Suprapubic skin (tissue), 4 donors: Measurements from ENCODE around the gene MRPL4. TPM values are rescaled to one million over a fixed set of nuclear protein-coding genes. Genes with fewer than 3 reads are reported as not detected.

Experiments
- DNase-seq, 2 donors: peaks; one replicate each; pipeline ENCODE4 v3.0.0-alpha.2; 2019; ENCODE audit warnings: low spot score in 2 of 2
- H3K27ac ChIP-seq: fragments of 200-600 bp; sonication (generic); one replicate; pipeline ENCODE4 v1.5.1; 2019
- H3K27me3 ChIP-seq: fragments of 200-600 bp; sonication (generic); one replicate; pipeline ENCODE4 v1.5.1; 2019
- H3K36me3 ChIP-seq: fragments of 200-600 bp; sonication (generic); one replicate; pipeline ENCODE4 v1.5.1; 2019
- H3K4me1 ChIP-seq: fragments of 200-600 bp; sonication (generic); one replicate; pipeline ENCODE4 v1.5.1; 2019
- H3K4me3 ChIP-seq: fragments of 200-600 bp; sonication (generic); one replicate; pipeline ENCODE4 v1.5.1; 2019; ENCODE audit warnings: mild to moderate bottlenecking
- H3K9me3 ChIP-seq: fragments of 200-600 bp; sonication (generic); one replicate; pipeline ENCODE4 v1.5.1; 2019
- EP300 ChIP-seq: sonication (generic); formaldehyde crosslinking; IDR thresholded peaks from one replicate; pipeline ENCODE4 v1.6.1; 2017; ENCODE audit warnings: antibody characterized with exemption
- POLR2A ChIP-seq, 2 donors: fragments of 450-650 bp; IDR thresholded peaks; one replicate each; pipeline ENCODE4 v1.6.1; 2017; ENCODE audit warnings: antibody characterized with exemption in 2 of 2, mild to moderate bottlenecking in 2 of 2, moderate library complexity in 2 of 2
- POLR2AphosphoS5 ChIP-seq, 3 donors: sonication (generic); formaldehyde crosslinking; IDR thresholded peaks; one replicate each; pipeline ENCODE4 v1.6.1; 2017; ENCODE audit warnings: antibody characterized with exemption in 3 of 3
- WGBS: methylation state at CpG from one replicate; pipeline ENCODE4 v1.1.5; 2018; 5-methylcytosine and 5-hydroxymethylcytosine counted together
- total RNA-seq, 4 donors: library from RNA; depleted of rRNA; stranded (reverse); fragments of >200 nt; gene quantifications; one replicate each; pipeline ENCODE4 v1.1.0, GENCODE V29; 2016
- TF ChIP-seq, protein P1 (sequence below), 2 donors: fragments of 200-600 bp in 1 of 2; fragments of 450-650 bp in 1 of 2; sonication (generic) in 1 of 2; IDR thresholded peaks; one replicate each; pipeline ENCODE4 v1.5.1; 2016 to 2019; ENCODE audit warnings: antibody characterized with exemption in 2 of 2, mild to moderate bottlenecking in 1 of 2, moderate library complexity in 1 of 2

The MRPL4 gene
- total RNA-seq: 100 to 1,000 TPM in 1 of 4 donors, 10 to 100 TPM in 3; 53.3 to 108 (median 77.3) TPM

DNA sequence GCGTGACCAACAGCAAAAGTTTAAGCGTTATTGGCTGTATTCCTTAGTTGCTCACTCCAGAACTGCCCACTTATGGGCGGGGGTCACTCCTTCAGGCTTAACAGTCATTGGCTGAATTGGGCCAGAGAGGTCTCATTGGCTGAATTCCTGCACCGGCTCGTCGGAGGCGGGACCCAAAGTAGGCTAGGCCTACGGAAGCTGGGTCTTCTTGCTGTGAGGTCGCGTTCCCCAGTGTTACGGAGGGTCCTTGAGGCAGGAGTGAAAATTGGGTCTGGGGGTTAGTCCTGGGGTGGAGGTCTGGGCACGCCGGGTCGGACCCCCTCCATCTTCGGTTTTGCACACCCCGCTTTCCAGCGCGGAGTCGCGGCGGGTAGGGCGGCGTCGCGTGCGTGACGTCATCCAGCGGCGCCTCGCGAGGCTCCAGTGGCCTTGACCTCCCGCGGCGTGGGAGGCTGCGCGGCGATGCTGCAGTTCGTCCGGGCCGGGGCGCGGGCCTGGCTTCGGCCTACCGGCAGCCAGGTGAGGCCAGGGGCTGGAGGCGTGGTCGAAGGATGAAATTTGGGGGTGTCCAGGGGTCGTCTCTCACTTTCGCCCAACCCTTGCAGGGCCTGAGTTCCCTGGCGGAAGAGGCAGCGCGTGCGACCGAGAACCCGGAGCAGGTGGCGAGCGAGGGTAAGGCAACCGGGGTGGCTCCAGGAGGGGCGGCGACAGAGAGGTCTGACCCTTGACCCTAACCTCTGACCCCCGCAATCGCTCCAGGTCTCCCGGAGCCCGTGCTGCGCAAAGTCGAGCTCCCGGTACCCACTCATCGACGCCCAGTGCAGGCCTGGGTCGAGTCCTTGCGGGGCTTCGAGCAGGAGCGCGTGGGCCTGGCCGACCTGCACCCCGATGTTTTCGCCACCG is at the start of gene MRPL4:
MRPL4 (plus strand) TSS at position 423 of the 903 bp plus-strand sequence; CDS start at position 463, 40 bp downstream.
- TF ChIP-seq POLR2AphosphoS5 (IDR thresholded peaks at IDR 0.05) (peak in 2 of 3 donors; percentile 94 to 98), POLR2A (IDR thresholded peaks at IDR 0.05) (peak in 1 of 2 donors; percentile 36), EP300 (no peak)
- TF ChIP-seq, protein P1, sequence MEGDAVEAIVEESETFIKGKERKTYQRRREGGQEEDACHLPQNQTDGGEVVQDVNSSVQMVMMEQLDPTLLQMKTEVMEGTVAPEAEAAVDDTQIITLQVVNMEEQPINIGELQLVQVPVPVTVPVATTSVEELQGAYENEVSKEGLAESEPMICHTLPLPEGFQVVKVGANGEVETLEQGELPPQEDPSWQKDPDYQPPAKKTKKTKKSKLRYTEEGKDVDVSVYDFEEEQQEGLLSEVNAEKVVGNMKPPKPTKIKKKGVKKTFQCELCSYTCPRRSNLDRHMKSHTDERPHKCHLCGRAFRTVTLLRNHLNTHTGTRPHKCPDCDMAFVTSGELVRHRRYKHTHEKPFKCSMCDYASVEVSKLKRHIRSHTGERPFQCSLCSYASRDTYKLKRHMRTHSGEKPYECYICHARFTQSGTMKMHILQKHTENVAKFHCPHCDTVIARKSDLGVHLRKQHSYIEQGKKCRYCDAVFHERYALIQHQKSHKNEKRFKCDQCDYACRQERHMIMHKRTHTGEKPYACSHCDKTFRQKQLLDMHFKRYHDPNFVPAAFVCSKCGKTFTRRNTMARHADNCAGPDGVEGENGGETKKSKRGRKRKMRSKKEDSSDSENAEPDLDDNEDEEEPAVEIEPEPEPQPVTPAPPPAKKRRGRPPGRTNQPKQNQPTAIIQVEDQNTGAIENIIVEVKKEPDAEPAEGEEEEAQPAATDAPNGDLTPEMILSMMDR (IDR thresholded peaks at IDR 0.05): no peak
- no peaks in the 10 kb centered on the region for H3K9me3 ChIP-seq
- no peaks in the 10 kb centered on the region for H3K27me3 ChIP-seq
- peaks cover 35% of the 10 kb centered on the region for H3K36me3 ChIP-seq
- peak within 1 kb of the TSS; percentile 81 for H3K27ac ChIP-seq
- H3K4me1 ChIP-seq: peaks cover 21% of the 10 kb centered on the region
- H3K4me3 ChIP-seq: peak within 1 kb of the TSS; percentile 59
- 2% methylated on average over 10 of the region's 77 CpGs for WGBS
- peak; percentile 98 for DNase-seq

DNA sequence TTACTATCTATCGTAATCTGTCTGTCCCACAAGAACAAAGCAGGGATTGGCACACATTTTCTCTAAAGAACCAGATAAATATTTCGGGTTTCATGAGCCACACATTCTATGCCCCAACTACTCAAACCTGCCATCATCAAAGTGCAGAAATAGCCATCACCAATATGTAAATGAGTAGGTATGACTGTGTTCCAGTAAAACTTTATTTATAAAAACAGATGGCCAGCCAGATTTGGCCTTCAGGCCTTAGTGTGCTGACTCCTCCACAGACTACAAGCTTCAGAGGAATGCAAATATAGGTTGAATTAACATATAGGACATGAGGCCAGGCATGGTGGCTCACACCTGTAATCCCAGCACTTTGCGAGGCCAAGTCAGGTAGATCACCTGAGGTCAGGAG is 48.3 kb upstream of the MRPL4 start:
- Histone ChIP-seq H3K4me3 (no peak overlapping the region), H3K36me3 (no peaks in the 10 kb centered on the region), H3K27ac (no peak overlapping the region), H3K4me1 (no peaks in the 10 kb centered on the region), H3K9me3 (peaks cover 3% of the 10 kb centered on the region), H3K27me3 (no peaks in the 10 kb centered on the region)
- TF ChIP-seq POLR2AphosphoS5 (IDR thresholded peaks at IDR 0.05): no peak
- TF ChIP-seq, protein P1 (IDR thresholded peaks at IDR 0.05): no peak
- no peak for TF ChIP-seq EP300
- no peak for TF ChIP-seq POLR2A (IDR thresholded peaks at IDR 0.05)
- no peak for DNase-seq
- 94% methylated on average over 3 of the region's 3 CpGs for WGBS

DNA sequence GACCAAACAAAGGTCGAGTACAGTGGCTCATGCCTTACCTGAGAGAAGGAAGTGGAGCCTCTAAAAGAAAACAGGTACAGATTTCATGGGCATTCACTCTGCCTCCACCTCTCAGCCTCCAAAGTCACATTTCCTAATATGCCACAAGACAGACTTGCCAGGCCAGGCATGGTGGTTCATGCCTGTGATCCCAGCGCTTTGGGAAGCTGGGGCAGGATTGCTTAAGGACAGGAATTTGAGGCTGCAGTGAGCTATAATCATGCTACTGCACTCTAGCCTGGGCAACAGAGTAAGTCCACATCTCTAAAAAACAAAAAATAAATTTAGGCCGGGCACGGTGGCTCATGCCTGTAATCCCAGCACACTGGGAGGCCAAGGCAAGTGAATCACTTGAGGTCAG is 46.4 kb upstream of the MRPL4 start:
- DNase-seq: no peak
- Histone ChIP-seq H3K27me3 (no peaks in the 10 kb centered on the region), H3K9me3 (peaks cover 3% of the 10 kb centered on the region), H3K36me3 (no peaks in the 10 kb centered on the region), H3K27ac (no peak overlapping the region), H3K4me3 (no peak overlapping the region), H3K4me1 (no peaks in the 10 kb centered on the region)
- WGBS: 92% methylated on average over 4 of the region's 4 CpGs
- TF ChIP-seq, protein P1 (IDR thresholded peaks at IDR 0.05): no peak
- TF ChIP-seq POLR2A (IDR thresholded peaks at IDR 0.05): no peak
- no peak for TF ChIP-seq POLR2AphosphoS5 (IDR thresholded peaks at IDR 0.05)
- TF ChIP-seq EP300: no peak

DNA sequence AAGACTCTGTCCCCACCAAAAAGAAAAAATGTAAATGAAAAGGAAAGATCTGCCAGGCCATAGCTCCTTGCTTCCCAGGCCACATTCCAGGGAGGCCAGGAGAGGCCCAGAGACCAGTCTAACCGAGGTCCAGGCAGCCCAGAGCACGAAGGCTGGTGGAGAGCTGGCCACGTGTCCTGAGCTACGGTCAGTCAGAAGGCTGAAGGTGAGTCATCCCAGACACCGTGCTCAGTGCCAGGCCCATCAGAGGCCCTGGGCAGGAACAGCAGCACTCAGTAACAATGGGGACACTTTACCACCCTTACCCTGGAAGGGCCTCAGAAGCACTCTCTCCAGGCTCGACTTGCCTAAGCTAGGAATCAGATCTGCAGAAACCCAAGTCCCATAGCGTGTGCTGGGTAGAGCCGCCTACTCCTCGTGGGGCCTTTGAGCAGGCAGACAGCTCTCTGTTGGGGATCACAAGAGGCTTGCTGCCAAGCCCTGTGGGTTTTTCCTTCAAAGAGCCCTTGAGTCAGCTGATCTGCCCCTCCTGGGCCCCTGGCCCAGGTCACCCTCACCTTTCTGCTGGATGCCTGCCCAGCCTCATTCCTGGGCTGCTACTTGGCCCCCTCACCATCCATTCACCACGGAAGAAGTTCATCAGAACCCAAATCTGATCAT is 45.7 kb upstream of the MRPL4 start:
- no peak for TF ChIP-seq POLR2A (IDR thresholded peaks at IDR 0.05)
- no peak for TF ChIP-seq POLR2AphosphoS5 (IDR thresholded peaks at IDR 0.05)
- TF ChIP-seq, protein P1 (IDR thresholded peaks at IDR 0.05): no peak
- no peak for TF ChIP-seq EP300
- no peak for DNase-seq
- 76% methylated on average over 6 of the region's 10 CpGs for WGBS
- Histone ChIP-seq H3K4me1 (no peaks in the 10 kb centered on the region), H3K27me3 (no peaks in the 10 kb centered on the region), H3K9me3 (peaks cover 3% of the 10 kb centered on the region), H3K36me3 (no peaks in the 10 kb centered on the region), H3K27ac (no peak overlapping the region), H3K4me3 (no peak overlapping the region)

DNA sequence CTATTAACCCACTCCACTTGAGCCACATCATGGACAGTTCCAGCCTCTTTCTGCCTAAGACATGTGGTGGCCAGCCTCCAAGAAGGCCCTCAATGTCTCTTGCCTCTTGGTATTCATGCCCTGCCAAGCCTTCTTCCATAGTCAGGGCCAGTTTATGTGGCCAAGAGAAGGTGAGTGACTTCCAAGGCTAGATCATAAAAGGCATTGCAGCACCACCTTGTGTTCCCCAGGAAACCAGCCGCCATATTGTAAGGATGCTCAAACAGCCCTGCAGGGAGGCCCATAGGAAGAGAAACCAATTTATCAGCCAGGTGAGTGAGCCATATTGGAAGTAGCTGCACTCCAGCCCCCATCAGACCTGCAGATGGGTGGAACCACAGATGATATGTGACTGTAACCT is 45.0 kb upstream of the MRPL4 start:
- H3K36me3 ChIP-seq: no peaks in the 10 kb centered on the region
- H3K4me1 ChIP-seq: no peaks in the 10 kb centered on the region
- H3K9me3 ChIP-seq: peaks cover 3% of the 10 kb centered on the region
- DNase-seq: no peak
- TF ChIP-seq POLR2A (IDR thresholded peaks at IDR 0.05) (no peak), POLR2AphosphoS5 (IDR thresholded peaks at IDR 0.05) (no peak)
- no peak overlapping the region for H3K4me3 ChIP-seq
- no peaks in the 10 kb centered on the region for H3K27me3 ChIP-seq
- H3K27ac ChIP-seq: no peak overlapping the region
- WGBS: 100% methylated on average over 1 of the region's 1 CpG
